Stimulated activated CD8-positive, alpha-beta memory T cell treated with anti-CD3 and anti-CD28 coated beads, Interleukin-4, amount 100 ng/mL, for 1 hour (primary cell): Measurements from ENCODE around the gene PGLYRP4.
"Not testable (repeated sequence)": the region's sequence is repeated elsewhere in the genome, so short reads cannot be mapped to it uniquely, and the experiment has no call there.

Experiments
- DNase-seq, 2 donors: peaks; one replicate each; pipeline ENCODE4 v3.0.0-alpha.2; 2020; ENCODE audit warnings: low read depth in 2 of 2, low spot score in 1 of 2

PGLYRP4 gene

DNA sequence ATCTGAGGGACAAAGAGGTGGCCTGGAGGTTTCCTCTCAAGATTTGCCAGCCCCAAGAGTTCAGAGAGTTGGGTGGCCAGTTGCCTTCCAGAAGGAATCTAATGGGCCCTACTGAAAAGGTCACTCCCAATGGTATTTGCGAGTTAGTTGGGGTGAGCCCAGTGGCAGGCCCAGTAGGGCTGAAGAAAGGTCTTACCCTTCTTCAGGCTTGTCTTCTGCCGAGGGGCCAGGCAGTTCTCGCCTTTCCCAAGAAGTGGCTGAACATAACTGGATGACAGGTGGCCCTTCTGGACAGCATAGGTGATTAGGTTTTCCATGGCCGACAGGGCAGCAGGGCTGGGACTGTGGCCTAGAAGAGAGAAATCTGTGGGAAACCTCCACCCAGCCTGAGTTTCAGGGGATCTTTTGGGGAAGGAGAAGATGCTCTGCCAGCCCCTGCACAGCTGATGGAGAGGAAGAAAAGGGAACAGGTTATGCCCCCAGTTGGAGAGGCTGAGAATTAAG is 7.2 kb downstream of the PGLYRP4 start:
- no peak for DNase-seq

DNA sequence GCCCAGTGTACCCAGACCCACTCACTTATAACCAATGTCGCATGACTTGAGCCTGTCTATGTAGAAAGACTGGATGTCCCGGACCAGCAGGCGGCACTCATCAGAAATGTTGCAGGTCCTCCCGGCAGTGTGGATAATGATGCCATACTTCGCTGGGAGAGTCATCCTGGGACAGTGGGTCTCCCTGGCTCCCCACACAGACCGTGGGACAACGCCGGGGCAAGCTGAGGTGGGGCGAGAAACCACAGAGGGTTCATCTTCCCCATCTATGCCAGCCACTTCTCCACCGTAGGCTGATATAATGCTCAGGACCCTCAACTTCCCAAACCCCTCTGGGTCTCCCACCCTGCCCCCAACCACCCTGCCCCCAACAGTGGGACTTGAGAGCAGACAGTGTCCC is 8.3 kb downstream of the PGLYRP4 start:
- DNase-seq = no peak

GRCh38 chr1:153339802-153340201 is 8.8 kb downstream of the PGLYRP4 start:
- DNase-seq = no peak

GRCh38 chr1:153337980-153338853 is 10.4 kb downstream of the PGLYRP4 start:
- DNase-seq = no peak

- DNase-seq = no peak
These were observed 12.0 kb downstream of the PGLYRP4 start for GRCh38 chr1:153336650-153337049.

- DNase-seq = no peak
These were observed 14.7 kb downstream of the PGLYRP4 start for GRCh38 chr1:153333902-153334301.

DNA sequence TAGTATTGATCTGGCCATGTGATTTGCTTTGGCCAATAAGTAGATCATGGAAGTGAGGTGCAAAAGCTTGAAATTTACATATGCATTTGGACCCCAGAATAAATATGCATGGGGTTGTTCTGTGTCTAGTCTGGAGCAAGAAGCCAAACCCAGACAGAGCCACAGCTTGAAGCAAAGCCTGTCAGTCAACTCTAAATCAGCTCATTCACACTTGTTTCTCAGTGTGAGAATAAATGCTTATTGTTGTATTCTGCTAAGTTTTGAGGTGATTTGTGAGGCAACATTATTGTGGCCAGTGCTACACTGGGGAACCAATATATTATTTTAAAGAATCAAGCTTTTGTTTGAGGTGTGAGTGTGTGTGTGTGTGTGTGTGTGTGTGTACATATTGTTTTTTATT is 23.7 kb downstream of the PGLYRP4 start:
- DNase-seq = no peak

- DNase-seq = no peak
These were observed 26.1 kb downstream of the PGLYRP4 start for GRCh38 chr1:153322568-153322967.

DNA sequence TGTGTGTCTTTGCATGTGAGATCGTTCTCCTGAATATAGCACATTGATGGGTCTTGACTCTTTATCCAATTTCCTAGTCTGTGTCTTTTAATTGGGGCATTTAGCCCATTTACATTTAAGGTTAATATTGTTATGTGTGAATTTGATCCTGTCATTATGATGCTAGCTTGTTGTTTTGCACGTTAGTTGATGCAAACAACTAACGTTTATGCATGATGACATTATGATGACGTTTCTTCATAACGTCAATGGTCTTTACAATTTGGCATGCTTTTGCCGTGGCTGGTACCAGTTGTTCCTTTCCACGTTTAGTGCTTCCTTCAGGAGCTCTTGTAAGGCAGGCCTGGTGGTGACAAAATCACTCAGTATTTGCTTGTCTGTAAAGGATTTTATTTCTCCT is 30.5 kb downstream of the PGLYRP4 start:
- not testable (repeated sequence) for DNase-seq

- not testable (repeated sequence) for DNase-seq
These were observed 32.6 kb downstream of the PGLYRP4 start for GRCh38 chr1:153316013-153316412.

DNA sequence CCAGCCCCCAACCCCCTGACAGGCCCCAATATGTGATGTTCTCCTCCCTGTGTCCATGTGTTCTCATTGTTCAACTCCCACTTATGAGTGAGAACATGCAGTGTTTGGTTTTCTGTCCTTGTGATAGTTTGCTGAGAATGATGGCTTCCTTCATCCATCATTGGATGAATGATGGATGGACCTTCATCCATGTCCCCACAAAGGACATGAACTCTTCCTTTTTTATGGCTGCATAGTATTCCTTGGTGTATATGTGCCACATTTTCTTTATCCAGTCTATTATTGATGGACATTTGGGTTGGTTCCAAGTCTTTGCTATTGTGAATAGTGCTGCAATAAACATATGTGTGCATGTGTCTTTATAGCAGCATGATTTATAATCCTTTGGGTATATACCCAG is 34.3 kb downstream of the PGLYRP4 start:
- not testable (repeated sequence) for DNase-seq

DNA sequence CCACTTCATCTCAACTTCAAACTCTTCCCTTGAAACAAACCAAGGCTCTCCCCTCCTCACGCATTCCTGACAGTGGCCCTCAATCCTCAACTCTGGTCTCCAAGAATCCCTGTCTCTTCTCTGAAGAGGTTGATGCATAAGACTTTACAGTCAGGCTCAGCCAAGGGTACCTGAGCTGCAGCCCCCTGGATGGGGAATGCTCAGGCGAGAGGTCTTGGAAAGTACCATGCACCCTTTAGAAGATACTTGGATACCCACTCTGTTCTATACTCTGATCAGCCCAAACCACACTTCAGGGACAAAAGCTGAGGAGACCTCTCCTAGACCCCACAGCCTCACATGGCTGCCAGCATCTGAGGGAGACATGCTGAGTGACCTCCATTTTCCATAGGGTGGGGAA is 35.4 kb downstream of the PGLYRP4 start:
- DNase-seq = no peak

DNA sequence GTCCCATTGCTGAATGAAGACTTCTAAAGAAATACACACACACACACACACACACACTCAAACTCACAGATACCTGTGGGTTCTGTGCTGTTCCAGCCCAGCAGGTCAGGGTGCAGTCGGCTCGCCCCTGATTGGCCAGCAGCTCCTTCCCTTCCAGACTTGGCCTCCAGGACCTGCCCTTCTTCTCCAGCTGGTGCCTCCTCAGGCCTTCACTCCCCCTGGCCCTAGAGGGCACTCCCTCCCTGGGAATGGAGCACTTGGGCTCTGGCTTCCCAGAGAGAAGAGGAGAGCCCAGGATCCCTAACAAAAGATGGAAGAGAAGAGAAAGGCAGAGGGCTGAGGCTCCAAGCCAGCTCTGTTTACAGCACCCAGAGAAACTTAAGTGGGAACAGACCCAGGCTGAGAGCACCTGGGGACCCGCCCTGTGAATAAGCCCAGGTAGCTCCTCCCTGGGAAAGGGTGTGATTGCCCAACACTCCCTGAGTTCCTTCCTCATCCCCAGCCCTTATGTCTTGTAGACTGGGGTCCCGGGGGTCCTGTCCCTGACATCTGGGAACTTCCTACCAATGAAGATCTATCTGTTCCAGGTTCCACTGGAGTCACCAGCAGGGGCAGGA is 36.0 kb downstream of the PGLYRP4 start, which contains the start of gene PGLYRP3:
TSS of gene PGLYRP3 (minus strand) at position 383 of the 617 bp plus-strand sequence. CDS start 2,287 bp downstream, outside the sequence.
- no peak for DNase-seq

DNA sequence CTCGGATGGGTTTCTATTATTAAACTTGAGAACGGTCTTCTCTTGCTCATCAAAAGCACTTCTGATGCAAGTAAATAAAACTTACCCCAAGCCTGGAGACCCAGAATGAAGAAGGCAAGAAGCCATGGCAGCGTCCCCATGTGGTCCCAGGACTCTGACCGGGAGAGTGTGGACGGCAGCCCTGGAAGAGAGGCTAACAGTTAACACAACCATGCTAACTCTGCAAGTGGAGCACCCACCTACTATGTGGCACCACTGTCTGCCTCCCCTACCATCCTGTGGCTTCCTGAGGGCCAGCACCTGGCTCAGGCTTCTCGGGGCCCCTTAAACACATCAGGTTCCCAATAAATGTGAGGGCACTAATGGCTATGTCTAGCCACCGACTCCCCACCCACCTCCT is 38.1 kb downstream of the PGLYRP4 start:
- no peak for DNase-seq

DNA sequence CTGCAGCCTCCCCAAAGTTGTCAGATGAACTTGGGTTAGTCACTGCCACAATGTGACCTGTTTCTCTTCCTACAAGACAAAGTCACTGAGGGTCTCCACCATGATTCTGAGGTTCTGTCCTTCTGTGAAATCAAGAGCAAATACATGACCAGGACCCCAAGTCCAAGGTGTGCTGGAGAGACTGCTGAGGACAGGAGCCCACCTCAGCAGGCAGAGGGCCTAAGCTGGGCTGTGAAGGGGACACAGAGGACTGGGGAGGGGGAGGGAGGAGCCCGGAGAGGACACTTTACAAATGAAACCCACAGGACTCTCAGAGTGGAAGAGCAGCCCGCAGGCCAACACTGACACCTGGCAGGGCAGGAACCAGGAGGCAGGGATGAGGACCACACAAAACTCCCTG is 39.2 kb downstream of the PGLYRP4 start:
- no peak for DNase-seq

- no peak for DNase-seq
These were observed 40.1 kb downstream of the PGLYRP4 start for GRCh38 chr1:153308540-153308939.

DNA sequence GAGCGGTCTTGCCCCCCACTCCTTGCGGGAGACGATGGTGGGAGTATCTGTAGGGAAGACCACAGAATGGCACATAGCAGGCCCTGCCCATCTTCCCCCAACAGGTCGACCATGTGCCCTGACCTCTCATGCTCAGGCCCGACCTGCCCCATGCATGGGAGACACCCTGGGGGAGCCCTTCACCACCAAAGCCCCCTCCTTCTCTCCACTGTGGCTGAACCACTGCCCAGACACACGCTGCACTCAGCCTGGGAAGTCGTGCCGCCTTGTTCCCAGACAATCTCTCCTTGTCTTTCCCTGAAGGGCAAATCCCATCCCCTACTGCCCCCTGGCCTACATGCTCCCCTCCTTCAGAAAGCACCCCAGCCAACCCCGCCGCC is 41.4 kb downstream of the PGLYRP4 start:
- DNase-seq = no peak

- no peak for DNase-seq
These were observed 42.1 kb downstream of the PGLYRP4 start for GRCh38 chr1:153306303-153307220.

- DNase-seq = no peak
These were observed 43.0 kb downstream of the PGLYRP4 start for GRCh38 chr1:153305682-153306081.

DNA sequence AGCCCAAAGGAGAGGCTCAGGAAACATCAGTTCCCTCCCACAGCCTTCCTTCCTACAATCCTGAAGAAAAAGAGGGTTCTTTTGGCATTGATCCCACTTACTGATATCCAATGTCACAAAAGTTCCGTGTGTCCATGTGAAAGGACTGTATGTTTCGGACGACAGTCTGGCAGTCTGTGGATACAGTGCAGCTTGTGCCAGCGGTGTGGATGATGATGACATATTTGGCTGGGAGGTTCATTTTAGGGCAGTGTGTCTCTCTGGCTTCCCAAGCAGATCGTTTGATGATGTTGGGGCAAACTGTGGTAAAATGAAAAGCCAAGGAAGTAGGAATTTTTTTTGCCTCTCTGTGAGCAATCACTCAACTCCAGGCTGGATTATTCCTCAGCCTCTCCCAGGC is 46.3 kb downstream of the PGLYRP4 start:
- DNase-seq = no peak

GRCh38 chr1:153293851-153294250 is 54.8 kb downstream of the PGLYRP4 start:
- DNase-seq = no peak

DNA sequence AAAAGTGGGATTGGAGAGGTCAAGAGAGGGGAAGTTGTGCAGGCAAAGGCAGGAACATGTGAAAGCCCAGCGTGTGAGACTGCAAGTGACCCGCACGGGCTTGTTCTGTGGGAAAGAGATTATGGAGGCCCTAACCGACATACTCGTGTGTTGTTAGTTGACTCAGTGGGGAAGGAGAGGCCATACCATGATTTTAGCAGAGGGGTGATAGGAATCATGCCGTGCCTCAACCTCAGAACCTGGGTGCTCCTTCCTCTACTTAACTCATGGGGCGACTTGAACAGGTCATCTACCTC is 55.2 kb downstream of the PGLYRP4 start:
- no peak for DNase-seq
